BJ (cell line): ENCODE data around the gene RAD51D. TPM values are rescaled to one million over a fixed set of nuclear protein-coding genes. Genes with fewer than 3 reads are reported as not detected.
"Not testable (repeated sequence)": the region's sequence is repeated elsewhere in the genome, so short reads cannot be mapped to it uniquely, and the experiment has no call there.

ENCODE experiments used
- CTCF ChIA-PET: fragments of 350-600 bp; formaldehyde crosslinking; extraction: SDS; loops from one replicate; lab custom pipeline; 2021; ENCODE audit warnings: antibody characterized with exemption, inconsistent platforms; lab: Yijun Ruan, JAX
- POLR2A ChIA-PET: fragments of 300-600 bp; sonication (Branson Sonifier 250); formaldehyde crosslinking; extraction: SDS; loops from one replicate; lab custom pipeline; 2021; ENCODE audit warnings: antibody characterized with exemption; lab: Charles Lee
- DNase-seq: peaks from one replicate; pipeline ENCODE4 v3.0.0-alpha.2; 2011; ENCODE audit warnings: low read depth
- H3K27me3 ChIP-seq: 2 replicates; pipeline ENCODE4 v1.6.0; 2011; ENCODE audit warnings: low read length; ENCODE audit not compliant: control insufficient read depth, insufficient read depth
- H3K36me3 ChIP-seq: 2 replicates; pipeline ENCODE4 v1.5.1; 2011; ENCODE audit warnings: low read length; ENCODE audit not compliant: control insufficient read depth, insufficient read depth
- H3K4me3 ChIP-seq: 2 replicates; pipeline ENCODE4 v1.5.1; 2011; ENCODE audit warnings: low read depth, mild to moderate bottlenecking, control low read depth, low read length
- CTCF ChIP-seq: IDR thresholded peaks from 2 replicates; pipeline ENCODE4 v1.5.1; 2011; ENCODE audit warnings: low read depth, mild to moderate bottlenecking, control low read depth, inconsistent platforms, low read length, moderate library complexity; ENCODE audit not compliant: insufficient read depth
- polyA plus RNA-seq: library from polyadenylated mRNA; depleted of rRNA; stranded (reverse); fragments of >200 nt; gene quantifications from 2 replicates; pipeline ENCODE4 v1.2.3, GENCODE V29; 2011

Gene RAD51D
- polyA plus RNA-seq, 1 experiment = 16.1 TPM

DNA sequence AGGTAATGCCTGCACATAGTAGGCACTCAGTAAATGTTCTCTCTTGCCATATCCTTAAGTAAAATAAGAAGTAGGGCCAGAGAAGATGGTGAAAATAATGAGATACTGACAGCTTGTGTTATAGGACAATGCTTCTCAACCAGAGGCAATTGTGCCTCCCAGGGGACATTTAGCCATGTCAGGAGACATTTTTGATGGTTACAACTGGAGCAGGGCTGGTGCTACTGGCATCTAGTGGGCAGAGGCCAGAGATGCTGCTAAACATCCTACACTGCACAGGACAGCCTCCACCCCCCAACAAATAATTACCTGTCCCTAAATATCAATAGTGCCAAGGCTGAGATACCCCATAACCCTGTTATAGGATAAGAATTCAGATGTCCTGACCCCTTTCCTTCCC, 1.7 kb downstream of the RAD51D start:
- ChIA-PET CTCF (interaction anchor here (0.6 to 7.4 kb wide), 7 partner anchors 13 to 697 kb away, joined by 3 to 90 read pairs (median 6); no protein-coding TSS in a partner anchor), POLR2A (no interaction called here)
- DNase-seq = no peak
- no peaks in the 10 kb centered on the region for H3K27me3 ChIP-seq
- H3K36me3 ChIP-seq = no peaks in the 10 kb centered on the region
- TF ChIP-seq CTCF = 0 out of 2 replicates have a peak, but pooled peaks have one; percentile 30
- no peak overlapping the region for H3K4me3 ChIP-seq

DNA sequence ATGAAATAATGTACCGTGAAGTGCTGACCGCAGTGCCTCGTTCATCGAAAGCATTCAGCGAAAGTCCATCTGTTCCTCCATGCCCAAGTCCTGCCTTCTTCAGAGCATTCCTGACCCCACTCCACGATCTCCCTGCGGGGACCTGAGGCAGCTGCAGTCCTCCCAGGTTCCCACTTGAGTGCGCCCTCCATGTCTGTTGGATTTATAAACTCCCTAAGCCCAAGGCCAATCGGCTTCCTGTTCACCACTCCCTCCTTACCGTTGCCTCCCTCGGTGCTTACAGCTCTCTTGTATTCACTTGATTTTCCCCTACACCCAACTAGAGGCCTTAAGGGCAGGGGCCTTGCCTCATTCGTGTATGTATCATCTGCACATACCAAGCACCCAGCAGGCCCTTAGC, 2.8 kb downstream of the RAD51D start:
- Histone ChIP-seq H3K4me3 (no peak overlapping the region), H3K36me3 (no peaks in the 10 kb centered on the region), H3K27me3 (no peaks in the 10 kb centered on the region)
- no peak for TF ChIP-seq CTCF
- ChIA-PET POLR2A (no interaction called here), CTCF (interaction anchor here (1.3 to 7.4 kb wide), 4 partner anchors 27 to 574 kb away, joined by 3 to 90 read pairs (median 5); no protein-coding TSS in a partner anchor)
- no peak for DNase-seq

DNA sequence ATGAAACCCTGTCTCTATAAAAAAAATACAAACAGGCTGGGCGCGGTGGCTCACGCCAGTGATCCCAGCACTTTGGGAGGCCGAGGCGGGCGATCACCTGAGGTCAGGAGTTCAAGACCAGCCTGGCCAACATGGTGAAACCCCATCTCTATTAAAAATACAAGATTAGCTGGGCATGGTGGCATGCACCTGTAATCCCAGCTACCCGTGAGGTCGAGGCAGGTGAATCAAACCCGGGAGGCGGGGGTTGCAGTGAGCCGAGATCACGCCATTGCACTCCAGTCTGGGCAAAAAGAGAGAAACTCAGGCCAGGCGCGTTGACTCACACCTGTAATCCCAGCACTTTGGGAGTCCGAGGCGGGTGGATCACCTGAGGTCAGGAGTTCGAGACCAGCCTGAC, 8.9 kb downstream of the RAD51D start:
- H3K36me3 ChIP-seq, H3K4me3 ChIP-seq, H3K27me3 ChIP-seq, POLR2A ChIA-PET, DNase-seq: not testable (repeated sequence)
- CTCF ChIA-PET = interaction anchor here (1.0 kb wide), 1 partner anchor 8 kb away, joined by 3 read pairs; the partner anchor contains the start of gene RAD51D

GRCh38 chr17:35104844-35105450, 14.7 kb downstream of the RAD51D start:
- no peak for TF ChIP-seq CTCF
- Histone ChIP-seq H3K27me3 (no peaks in the 10 kb centered on the region), H3K36me3 (peaks cover 9% of the 10 kb centered on the region), H3K4me3 (no peak overlapping the region)
- CTCF ChIA-PET = interaction anchor here (0.8 to 2.6 kb wide), 3 partner anchors 13 to 15 kb away, joined by 3 to 11 read pairs (median 9); partner anchors contain the start of gene RAD51D
- DNase-seq = no peak
- POLR2A ChIA-PET = no interaction called here

GRCh38 chr17:35103271-35103670, 16.4 kb downstream of the RAD51D start:
- no peak for TF ChIP-seq CTCF
- ChIA-PET CTCF (interaction anchor here (1.8 to 3.2 kb wide), 3 partner anchors 9 to 17 kb away, joined by 4 to 13 read pairs (median 9); partner anchors contain the start of gene RAD51D), POLR2A (no interaction called here)
- no peak for DNase-seq
- no peaks in the 10 kb centered on the region for H3K27me3 ChIP-seq
- peaks cover 11% of the 10 kb centered on the region for H3K36me3 ChIP-seq
- no peak overlapping the region for H3K4me3 ChIP-seq
